Measurements from ENCODE around the gene MROH9.

DNA sequence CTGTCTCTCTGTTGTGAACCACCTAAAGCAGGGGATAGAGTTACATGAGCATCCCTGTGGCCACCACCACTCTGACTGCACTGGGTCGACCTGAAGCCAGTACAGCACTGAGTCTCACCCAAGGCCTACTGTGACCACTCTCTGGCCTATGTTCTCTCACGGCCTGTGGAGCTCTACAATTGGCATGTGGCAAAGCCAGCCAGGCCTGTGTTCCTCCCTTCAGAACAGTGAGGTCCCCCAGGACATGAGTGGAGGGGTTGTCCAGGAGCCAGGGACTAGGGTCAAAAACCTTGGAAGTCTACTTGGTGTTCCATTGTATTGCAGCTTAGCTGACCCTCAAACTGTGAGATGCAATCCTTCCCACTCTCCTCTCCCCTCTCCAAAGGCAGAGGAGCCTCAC, 112.7 kb downstream of the MROH9 start:
- no peak for TF ChIP-seq EZH2phosphoT487 (IDR thresholded peaks at IDR 0.05; ENCODE audit: low read length)
- TF ChIP-seq, protein P1, sequence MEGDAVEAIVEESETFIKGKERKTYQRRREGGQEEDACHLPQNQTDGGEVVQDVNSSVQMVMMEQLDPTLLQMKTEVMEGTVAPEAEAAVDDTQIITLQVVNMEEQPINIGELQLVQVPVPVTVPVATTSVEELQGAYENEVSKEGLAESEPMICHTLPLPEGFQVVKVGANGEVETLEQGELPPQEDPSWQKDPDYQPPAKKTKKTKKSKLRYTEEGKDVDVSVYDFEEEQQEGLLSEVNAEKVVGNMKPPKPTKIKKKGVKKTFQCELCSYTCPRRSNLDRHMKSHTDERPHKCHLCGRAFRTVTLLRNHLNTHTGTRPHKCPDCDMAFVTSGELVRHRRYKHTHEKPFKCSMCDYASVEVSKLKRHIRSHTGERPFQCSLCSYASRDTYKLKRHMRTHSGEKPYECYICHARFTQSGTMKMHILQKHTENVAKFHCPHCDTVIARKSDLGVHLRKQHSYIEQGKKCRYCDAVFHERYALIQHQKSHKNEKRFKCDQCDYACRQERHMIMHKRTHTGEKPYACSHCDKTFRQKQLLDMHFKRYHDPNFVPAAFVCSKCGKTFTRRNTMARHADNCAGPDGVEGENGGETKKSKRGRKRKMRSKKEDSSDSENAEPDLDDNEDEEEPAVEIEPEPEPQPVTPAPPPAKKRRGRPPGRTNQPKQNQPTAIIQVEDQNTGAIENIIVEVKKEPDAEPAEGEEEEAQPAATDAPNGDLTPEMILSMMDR (IDR thresholded peaks at IDR 0.05; ENCODE audit: low read length): no peak
